ENCODE data around the gene MAGOH.
"Not testable (repeated sequence)": the region's sequence is repeated elsewhere in the genome, so short reads cannot be mapped to it uniquely, and the experiment has no call there.

Gene MAGOH

GRCh38 chr1:53220171-53220961, 18.0 kb downstream of the MAGOH start, which contains the start of gene CZIB:
Gene CZIB (minus strand): TSS chr1:53220634. CDS start chr1:53220575, 59 bp downstream.
- peak; percentile 94 for DNase-seq (ENCODE audit: low spot score)

GRCh38 chr1:53219711-53220110, 18.6 kb downstream of the MAGOH start:
- DNase-seq (ENCODE audit: low spot score): peak; percentile 19

DNA sequence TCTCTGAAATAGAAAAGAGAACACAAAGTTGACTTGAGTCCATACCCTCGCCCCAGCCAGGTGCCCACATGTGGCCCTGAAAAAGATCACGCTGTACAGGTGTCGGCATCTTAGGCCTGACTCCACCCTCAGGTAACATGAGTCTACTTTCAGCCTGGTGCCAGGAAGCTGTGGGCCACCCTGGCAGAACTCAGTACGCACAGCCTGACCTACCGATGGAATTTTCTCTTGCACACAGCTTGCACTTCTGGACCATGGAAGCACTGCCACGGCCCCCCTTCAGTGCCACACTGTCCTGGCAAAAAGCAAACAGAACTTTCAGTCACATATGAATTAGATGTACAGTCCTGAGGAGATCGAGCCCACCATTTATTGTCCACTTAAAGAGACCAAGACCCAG, 20.1 kb downstream of the MAGOH start:
- DNase-seq (ENCODE audit: low spot score): no peak

GRCh38 chr1:53214376-53214940, 23.9 kb downstream of the MAGOH start:
- DNase-seq (ENCODE audit: low spot score): no peak

DNA sequence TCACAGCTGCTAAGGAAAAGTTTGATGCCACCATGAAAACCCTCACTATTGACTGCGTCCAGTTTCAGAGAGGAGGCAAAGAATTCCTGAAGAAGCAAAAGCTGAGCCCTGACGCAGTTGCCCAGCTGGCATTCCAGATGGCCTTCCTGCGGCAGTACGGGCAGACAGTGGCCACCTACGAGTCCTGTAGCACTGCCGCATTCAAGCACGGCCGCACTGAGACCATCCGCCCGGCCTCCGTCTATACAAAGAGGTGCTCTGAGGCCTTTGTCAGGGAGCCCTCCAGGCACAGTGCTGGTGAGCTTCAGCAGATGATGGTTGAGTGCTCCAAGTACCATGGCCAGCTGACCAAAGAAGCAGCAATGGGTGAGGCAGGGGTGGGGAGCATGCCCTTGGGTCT, 27.4 kb downstream of the MAGOH start:
- no peak for DNase-seq (ENCODE audit: low spot score)

GRCh38 chr1:53210352-53210751, 28.0 kb downstream of the MAGOH start:
- no peak for DNase-seq (ENCODE audit: low spot score)

DNA sequence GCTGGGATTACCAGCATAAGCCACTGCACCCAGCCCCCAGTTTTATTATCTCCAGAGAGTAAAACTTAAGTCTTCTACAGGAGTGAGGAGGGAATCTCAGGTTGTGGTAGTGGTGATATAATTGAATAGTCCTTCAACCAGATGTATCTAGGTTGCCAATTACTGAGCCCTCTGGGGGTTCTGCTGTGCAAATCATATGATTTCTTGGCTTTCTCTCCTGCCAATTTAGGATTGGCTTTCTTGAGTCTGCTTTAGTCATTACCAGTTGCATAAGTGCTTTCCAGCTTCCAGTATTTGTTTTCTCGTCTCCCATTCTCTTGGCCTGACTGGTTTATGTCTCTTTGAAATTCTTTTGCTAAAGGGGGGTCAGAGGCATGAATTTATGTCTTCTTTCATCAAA, 30.6 kb downstream of the MAGOH start:
- no peak for DNase-seq (ENCODE audit: low spot score)

GRCh38 chr1:53206735-53207379, 31.5 kb downstream of the MAGOH start:
- no peak for DNase-seq (ENCODE audit: low spot score)

DNA sequence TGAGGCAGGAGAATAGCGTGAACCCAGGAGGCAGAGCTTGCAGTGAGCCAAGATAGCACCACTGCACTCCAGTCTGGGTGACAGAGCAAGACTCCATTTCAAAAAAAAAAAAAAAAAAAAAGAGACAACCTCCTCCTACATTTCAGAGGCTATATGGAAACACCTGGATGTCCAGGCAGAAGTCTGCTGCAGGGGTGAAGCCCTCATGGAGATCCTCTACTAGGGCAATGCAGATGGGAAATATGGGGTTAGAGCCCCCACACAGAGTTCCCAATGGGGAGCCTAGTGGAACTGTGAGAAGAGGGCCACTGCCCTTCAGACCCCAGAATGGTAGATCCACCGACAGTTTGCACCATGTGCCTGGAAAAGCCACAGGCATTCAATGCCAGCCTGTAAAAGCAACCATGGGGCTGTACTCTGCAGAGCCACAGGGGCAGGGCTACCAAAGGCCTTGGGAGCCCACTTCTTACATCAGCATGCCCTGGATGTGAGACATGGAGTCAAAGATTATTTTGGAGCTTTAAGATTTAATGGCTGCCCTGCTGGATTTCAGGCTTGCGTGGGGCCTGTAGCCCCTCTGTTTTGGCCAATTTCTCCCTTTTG, 32.1 kb downstream of the MAGOH start:
- not testable (repeated sequence) for DNase-seq (ENCODE audit: low spot score)

DNA sequence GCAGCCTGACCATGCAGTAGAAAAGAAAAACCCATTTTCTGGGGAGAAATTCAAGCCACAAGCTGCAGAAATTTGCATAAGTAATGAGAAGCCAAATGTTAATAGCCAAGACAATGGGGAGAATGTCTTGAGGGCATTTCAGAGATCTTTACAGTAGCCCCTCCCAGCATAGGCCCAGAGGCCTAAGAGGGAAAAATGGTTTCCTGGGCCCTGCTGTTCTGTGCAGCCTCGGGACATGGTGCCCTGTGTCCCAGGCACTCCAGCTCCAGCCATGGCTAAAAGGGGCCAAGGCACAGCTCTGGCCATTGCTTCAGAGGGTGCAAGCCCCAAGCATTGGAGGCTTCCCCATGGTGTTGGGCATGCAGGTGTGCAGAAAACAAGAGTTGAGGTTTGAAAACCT, 32.8 kb downstream of the MAGOH start:
- DNase-seq (ENCODE audit: low spot score): not testable (repeated sequence)

DNA sequence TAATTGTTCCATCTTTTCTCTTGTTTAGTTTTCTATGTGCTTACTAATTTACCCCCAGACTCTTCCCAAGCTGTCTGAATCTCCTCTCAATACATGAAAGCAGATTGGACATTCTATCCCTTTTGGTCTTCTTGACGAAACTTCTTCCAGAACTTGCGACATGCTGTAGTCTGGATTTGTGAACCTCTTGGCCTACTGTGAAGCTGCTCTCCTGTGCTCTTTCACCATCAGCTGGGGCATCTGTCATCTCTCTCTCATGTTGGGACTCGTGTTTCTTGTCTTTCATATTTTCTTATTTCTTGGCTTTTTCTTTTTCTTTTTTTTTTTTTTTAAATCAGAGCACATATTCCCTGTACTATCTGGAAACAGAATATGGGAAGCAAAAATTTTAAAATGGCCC, 34.9 kb downstream of the MAGOH start:
- DNase-seq (ENCODE audit: low spot score): no peak

- no peak for DNase-seq (ENCODE audit: low spot score)
Observed at GRCh38 chr1:53198241-53198651, 40.1 kb downstream of the MAGOH start.

- no peak for DNase-seq (ENCODE audit: low spot score)
Observed at GRCh38 chr1:53197291-53198200, 40.8 kb downstream of the MAGOH start.

DNA sequence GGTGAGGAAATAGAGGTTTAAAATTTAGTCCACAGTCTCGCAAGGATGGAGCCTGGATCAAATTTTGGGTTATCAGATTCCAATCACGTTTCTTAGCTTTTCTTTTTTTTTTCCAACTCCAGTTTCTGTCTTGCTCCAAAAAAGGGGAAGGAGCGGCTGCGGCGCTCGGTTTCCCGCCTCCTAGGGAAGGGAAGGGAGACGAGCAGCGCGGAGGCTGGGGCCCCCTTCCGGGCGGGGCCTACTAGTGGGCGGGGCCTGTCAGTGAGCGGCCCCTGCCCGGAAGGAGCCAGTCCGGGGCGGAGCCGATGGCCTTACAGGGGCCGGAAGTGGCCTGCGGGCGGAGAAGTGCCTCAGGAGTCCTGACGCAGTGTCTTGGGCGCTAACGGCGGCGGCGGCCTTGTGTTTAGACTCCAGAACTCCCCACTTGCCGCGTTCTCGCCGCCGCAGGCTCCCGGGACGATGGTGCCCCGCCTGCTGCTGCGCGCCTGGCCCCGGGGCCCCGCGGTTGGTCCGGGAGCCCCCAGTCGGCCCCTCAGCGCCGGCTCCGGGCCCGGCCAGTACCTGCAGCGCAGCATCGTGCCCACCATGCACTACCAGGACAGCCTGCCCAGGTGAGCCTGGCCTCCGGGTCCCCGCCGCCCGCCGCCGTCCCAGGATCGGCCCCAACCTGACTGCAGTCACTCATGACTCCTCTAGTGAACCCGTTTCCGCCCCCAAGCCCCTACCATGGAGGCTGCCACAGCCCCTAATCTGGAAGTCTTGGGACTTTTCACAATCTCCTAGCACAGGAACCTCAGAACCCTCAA, 41.6 kb downstream of the MAGOH start, which contains the start of gene CPT2:
Gene CPT2, plus strand, starts transcription at position 340 of the 806 bp plus-strand sequence. Its CDS starts 120 bp downstream, at position 460.
- DNase-seq (ENCODE audit: low spot score): peak; percentile 95

GRCh38 chr1:53196017-53196484, 42.3 kb downstream of the MAGOH start:
- DNase-seq (ENCODE audit: low spot score): peak; percentile 28

- peak; percentile 48 for DNase-seq (ENCODE audit: low spot score)
Observed at GRCh38 chr1:53195246-53196016, 42.9 kb downstream of the MAGOH start.

- DNase-seq (ENCODE audit: low spot score): no peak
Observed at GRCh38 chr1:53190210-53190611, 48.1 kb downstream of the MAGOH start.

- DNase-seq (ENCODE audit: low spot score): no peak
Observed at GRCh38 chr1:53189061-53189460, 49.3 kb downstream of the MAGOH start.

DNA sequence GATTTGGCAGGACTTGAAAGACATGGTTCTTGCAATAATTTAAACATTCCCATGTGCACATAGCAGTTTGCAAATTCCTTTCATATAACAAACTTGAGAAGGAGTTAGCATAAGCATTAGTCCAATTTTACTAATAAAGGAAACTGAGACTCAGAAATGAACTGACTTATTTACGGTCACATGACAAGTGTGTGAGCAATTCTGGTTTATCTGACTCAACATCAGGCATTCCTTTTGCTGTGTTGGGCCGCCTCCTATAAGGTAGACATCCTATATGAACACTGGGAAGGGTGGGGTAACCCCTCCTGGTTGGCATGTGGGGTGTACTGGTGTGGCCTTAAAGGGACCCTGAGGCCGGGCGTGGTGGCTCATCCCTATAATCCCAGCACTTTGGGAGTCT, 50.2 kb downstream of the MAGOH start:
- DNase-seq (ENCODE audit: low spot score): no peak

- no peak for DNase-seq (ENCODE audit: low spot score)
Observed at GRCh38 chr1:53187401-53187800, 50.9 kb downstream of the MAGOH start.

All from cerebellar cortex (tissue), 1 donor.